GM18505 (cell line): ENCODE results near the gene RNF34.

ENCODE experiments used
- ATAC-seq: cut with Tn5 transposase; IDR thresholded peaks from one replicate; pipeline ENCODE4 v1.9.1; 2021; ENCODE audit not compliant: unreplicated experiment
- POLR2A ChIP-seq: IDR thresholded peaks from 4 replicates; pipeline ENCODE4 v1.6.1; 2011; ENCODE audit warnings: borderline replicate concordance; ENCODE audit not compliant: insufficient read depth, insufficient read length; ENCODE audit errors: extremely low read depth

The RNF34 gene

GRCh38 chr12:121438905-121439304 lies 39.0 kb downstream of the RNF34 start:
- no peak for ATAC-seq
- no peak for TF ChIP-seq POLR2A

GRCh38 chr12:121439715-121440114 lies 39.8 kb downstream of the RNF34 start:
- no peak for TF ChIP-seq POLR2A
- ATAC-seq: no peak

- no peak for ATAC-seq
- TF ChIP-seq POLR2A: no peak
Measured at GRCh38 chr12:121440768-121441167, 40.9 kb downstream of the RNF34 start.

- ATAC-seq: no peak
- no peak for TF ChIP-seq POLR2A
Measured at GRCh38 chr12:121441555-121441954, 41.6 kb downstream of the RNF34 start.

GRCh38 chr12:121442028-121442948 lies 42.4 kb downstream of the RNF34 start:
- no peak for ATAC-seq
- no peak for TF ChIP-seq POLR2A

- no peak for ATAC-seq
- no peak for TF ChIP-seq POLR2A
Measured at GRCh38 chr12:121443193-121443870, 43.4 kb downstream of the RNF34 start.

- no peak for ATAC-seq
- TF ChIP-seq POLR2A: no peak
Measured at GRCh38 chr12:121443911-121444841, 44.3 kb downstream of the RNF34 start.

- TF ChIP-seq POLR2A: no peak
- no peak for ATAC-seq
Measured at GRCh38 chr12:121444842-121445202, 44.9 kb downstream of the RNF34 start.

- no peak for TF ChIP-seq POLR2A
Measured at GRCh38 chr12:121446750-121447149, 46.8 kb downstream of the RNF34 start.

GRCh38 chr12:121448771-121449315 lies 48.9 kb downstream of the RNF34 start:
- ATAC-seq: no peak
- no peak for TF ChIP-seq POLR2A

More at GRCh38 chr12:121446750-121447149, 46.8 kb downstream of the RNF34 start:
- no peak for ATAC-seq

- no peak for ATAC-seq
- no peak for TF ChIP-seq POLR2A
Measured at GRCh38 chr12:121451961-121452339, 52.0 kb downstream of the RNF34 start.

GRCh38 chr12:121452340-121452984 lies 52.5 kb downstream of the RNF34 start:
- ATAC-seq: no peak
- TF ChIP-seq POLR2A: no peak
